Thyroid gland (tissue), 4 donors: ENCODE data around the gene CAMK2G.

Source experiments
- POLR2A ChIP-seq, 2 donors: fragments of 450-650 bp; IDR thresholded peaks; one replicate each; pipeline ENCODE4 v1.6.1; 2017; ENCODE audit warnings: antibody characterized with exemption in 2 of 2, mild to moderate bottlenecking in 2 of 2, moderate library complexity in 1 of 2
- TF ChIP-seq, protein P1 (sequence below), 6 experiments: fragments of 200-600 bp in 3 of 6; fragments of 450-650 bp in 3 of 6; sonication (generic) in 3 of 6; IDR thresholded peaks; one replicate each; pipeline ENCODE4 v1.5.1; 2016 to 2019; ENCODE audit warnings: antibody characterized with exemption in 6 of 6, mild to moderate bottlenecking in 2 of 6, inconsistent platforms in 1 of 6, moderate library complexity in 1 of 6

GRCh38 chr10:73873838-73874215 lies 528 bp downstream of the CAMK2G start:
- TF ChIP-seq, protein P1, sequence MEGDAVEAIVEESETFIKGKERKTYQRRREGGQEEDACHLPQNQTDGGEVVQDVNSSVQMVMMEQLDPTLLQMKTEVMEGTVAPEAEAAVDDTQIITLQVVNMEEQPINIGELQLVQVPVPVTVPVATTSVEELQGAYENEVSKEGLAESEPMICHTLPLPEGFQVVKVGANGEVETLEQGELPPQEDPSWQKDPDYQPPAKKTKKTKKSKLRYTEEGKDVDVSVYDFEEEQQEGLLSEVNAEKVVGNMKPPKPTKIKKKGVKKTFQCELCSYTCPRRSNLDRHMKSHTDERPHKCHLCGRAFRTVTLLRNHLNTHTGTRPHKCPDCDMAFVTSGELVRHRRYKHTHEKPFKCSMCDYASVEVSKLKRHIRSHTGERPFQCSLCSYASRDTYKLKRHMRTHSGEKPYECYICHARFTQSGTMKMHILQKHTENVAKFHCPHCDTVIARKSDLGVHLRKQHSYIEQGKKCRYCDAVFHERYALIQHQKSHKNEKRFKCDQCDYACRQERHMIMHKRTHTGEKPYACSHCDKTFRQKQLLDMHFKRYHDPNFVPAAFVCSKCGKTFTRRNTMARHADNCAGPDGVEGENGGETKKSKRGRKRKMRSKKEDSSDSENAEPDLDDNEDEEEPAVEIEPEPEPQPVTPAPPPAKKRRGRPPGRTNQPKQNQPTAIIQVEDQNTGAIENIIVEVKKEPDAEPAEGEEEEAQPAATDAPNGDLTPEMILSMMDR (IDR thresholded peaks at IDR 0.05) = no peak
- TF ChIP-seq POLR2A (IDR thresholded peaks at IDR 0.05) = no peak
